Bronchial epithelial cell (primary cell): ENCODE data around the gene MTCP1. TPM values are rescaled to one million over a fixed set of nuclear protein-coding genes. Genes with fewer than 3 reads are reported as not detected.

ENCODE experiments used
- DNase-seq: peaks from one replicate; pipeline ENCODE4 v3.0.0-alpha.2; 2010; ENCODE audit warnings: low read depth
- FAIRE-seq: peaks from 2 replicates; lab custom pipeline; 2011; peaks lifted over from hg19 to GRCh38; lab: Jason Lieb, UNC
- H3K27me3 ChIP-seq: 2 replicates; pipeline ENCODE4 v1.5.1; 2011; ENCODE audit warnings: low read length; ENCODE audit not compliant: control insufficient read depth, insufficient read depth
- H3K36me3 ChIP-seq: 2 replicates; pipeline ENCODE4 v1.5.1; 2011; ENCODE audit warnings: low read length; ENCODE audit not compliant: control insufficient read depth, insufficient read depth
- H3K4me3 ChIP-seq: 2 replicates; pipeline ENCODE4 v1.5.1; 2011; ENCODE audit warnings: mild to moderate bottlenecking, low read depth, low read length, control low read depth
- total RNA-seq: library from RNA; depleted of rRNA; stranded (reverse); fragments of >200 nt; gene quantifications from 2 replicates; pipeline ENCODE4 v1.2.1, GENCODE V29; 2014
- TF ChIP-seq, protein P1 (sequence below): IDR thresholded peaks from 2 replicates; pipeline ENCODE4 v1.5.1; 2011; ENCODE audit warnings: mild to moderate bottlenecking, moderate library complexity, low read length, control low read depth, inconsistent platforms; ENCODE audit not compliant: insufficient read depth, severe bottlenecking

MTCP1 gene
- total RNA-seq, 1 donor from 2014 or later = 1.8 TPM

DNA sequence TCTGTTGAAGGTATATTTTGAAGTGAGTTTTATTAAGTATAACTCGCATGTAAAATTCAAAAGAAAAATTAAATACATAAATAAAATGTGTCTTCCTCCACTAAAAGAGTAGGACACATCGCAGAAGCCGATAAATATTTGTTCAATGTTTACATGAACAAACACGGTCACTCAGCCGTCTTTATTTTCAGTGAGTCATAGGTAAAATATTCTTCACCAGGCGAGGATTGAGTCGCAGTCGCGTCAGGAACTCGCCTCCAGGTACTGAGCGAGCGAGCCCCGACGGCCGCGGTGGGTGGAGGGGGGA is 44.6 kb downstream of the MTCP1 start:
- TF ChIP-seq, protein P1, sequence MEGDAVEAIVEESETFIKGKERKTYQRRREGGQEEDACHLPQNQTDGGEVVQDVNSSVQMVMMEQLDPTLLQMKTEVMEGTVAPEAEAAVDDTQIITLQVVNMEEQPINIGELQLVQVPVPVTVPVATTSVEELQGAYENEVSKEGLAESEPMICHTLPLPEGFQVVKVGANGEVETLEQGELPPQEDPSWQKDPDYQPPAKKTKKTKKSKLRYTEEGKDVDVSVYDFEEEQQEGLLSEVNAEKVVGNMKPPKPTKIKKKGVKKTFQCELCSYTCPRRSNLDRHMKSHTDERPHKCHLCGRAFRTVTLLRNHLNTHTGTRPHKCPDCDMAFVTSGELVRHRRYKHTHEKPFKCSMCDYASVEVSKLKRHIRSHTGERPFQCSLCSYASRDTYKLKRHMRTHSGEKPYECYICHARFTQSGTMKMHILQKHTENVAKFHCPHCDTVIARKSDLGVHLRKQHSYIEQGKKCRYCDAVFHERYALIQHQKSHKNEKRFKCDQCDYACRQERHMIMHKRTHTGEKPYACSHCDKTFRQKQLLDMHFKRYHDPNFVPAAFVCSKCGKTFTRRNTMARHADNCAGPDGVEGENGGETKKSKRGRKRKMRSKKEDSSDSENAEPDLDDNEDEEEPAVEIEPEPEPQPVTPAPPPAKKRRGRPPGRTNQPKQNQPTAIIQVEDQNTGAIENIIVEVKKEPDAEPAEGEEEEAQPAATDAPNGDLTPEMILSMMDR = no peak
- no peaks in the 10 kb centered on the region for H3K36me3 ChIP-seq
- H3K4me3 ChIP-seq = peak overlapping the region; percentile 47
- DNase-seq (no peak), FAIRE-seq (no peak)
- H3K27me3 ChIP-seq = no peaks in the 10 kb centered on the region

DNA sequence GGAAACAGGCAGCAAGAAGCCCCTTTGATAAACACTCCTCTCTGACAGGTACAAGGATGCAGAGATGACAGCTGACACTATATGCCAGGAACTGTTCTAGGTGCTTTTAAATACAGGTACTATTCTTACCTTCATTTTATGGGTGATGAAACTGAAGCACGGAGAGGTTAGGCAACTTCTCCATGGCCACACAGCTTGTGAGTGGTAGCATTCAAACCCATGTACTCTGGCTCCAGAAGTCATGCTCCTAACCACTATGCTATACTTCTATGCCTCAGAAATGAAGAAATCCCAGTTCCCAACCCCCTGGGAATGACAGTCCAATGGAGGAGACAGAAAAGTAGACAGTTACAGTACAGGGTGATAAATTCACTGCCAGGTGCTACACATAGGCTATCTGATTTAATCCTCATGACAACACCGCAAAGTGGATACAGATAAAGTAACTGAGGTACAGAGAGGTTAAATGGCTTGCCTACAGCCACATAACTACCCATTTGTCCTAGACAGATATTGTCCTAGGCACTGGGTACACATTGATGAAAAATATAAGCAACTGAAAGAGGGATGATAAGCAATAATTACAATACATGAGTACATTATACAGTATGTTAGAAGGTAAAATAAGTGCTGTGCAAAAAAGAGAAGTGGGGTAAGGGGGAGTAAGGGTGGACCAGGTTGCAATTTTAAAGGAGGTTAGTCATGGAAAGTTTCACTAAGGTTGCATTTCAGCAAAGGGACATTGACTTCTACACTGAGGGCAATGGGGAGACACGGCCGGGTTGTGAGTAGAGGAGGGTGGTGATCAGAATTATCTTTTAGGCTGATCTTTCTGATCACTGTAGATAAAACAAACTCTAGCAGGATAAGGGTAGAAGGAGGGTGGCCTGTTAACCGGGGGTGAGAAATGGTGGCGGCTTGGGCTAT is 46.8 kb downstream of the MTCP1 start:
- H3K4me3 ChIP-seq = no peak overlapping the region
- no peaks in the 10 kb centered on the region for H3K27me3 ChIP-seq
- no peak for DNase-seq
- no peaks in the 10 kb centered on the region for H3K36me3 ChIP-seq
- TF ChIP-seq, protein P1 = no peak
- FAIRE-seq = no peak

DNA sequence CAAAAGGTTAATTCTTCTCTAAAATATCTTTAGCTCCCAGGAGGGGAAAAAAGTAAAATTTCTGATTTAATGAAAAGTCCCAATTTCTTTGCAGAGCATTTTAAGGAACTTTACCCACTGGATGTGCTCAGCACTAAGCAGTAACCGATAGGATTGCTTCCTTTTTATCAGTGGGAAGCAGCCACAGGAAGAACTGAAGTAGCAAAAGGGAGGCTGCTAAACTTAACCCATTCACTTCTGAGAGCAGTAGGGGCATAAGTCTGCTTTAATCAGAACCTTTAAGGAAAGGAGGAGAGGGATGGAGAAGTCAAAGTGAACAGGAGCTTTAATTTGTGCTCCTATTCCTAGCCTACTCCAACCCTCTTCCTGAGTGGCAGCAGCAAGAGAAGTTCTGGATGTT is 48.4 kb downstream of the MTCP1 start, which contains the start of gene F8:
Gene F8, minus strand, starts transcription at position 139 of the 400 bp plus-strand sequence. CDS start 171 bp downstream, outside the sequence.
- TF ChIP-seq, protein P1 = no peak
- H3K36me3 ChIP-seq = no peaks in the 10 kb centered on the region
- no peak for DNase-seq
- H3K4me3 ChIP-seq = no peak within 1 kb of the TSS
- FAIRE-seq = no peak
- no peaks in the 10 kb centered on the region for H3K27me3 ChIP-seq

DNA sequence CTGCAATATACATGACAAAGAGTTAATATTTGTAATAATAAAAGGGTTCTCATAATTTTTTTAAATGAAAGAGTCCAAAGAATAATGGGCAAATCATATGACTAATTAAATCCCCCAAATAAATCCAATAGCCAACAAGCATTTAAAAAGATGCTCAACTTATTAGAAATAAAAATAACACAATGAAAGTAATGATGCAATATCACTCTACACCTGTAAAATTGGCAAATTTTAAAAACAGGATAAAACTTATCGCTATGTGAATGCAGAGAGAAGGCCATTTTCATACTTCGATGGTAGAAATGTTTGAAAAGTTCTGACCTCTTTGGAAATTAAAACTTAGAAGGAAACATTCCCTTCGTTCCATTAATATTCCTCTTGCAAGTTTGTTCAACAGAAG is 50.3 kb downstream of the MTCP1 start:
- FAIRE-seq (no peak), DNase-seq (no peak)
- H3K36me3 ChIP-seq = no peaks in the 10 kb centered on the region
- TF ChIP-seq, protein P1 = no peak
- H3K4me3 ChIP-seq = no peak overlapping the region
- no peaks in the 10 kb centered on the region for H3K27me3 ChIP-seq

Other genes starting within 250 kb of the MTCP1 start
- gene SMIM9, start 236.5 kb downstream of the MTCP1 start, total RNA-seq = not detected in 2 replicates
- 0.64 and 0.79 TPM in 2 replicates for gene F8A1, start 184.8 kb downstream of the MTCP1 start, total RNA-seq
- 0.26 and 0.64 TPM in 2 replicates for gene F8, start 48.4 kb downstream of the MTCP1 start, total RNA-seq
- gene FUNDC2, start 44.3 kb downstream of the MTCP1 start, total RNA-seq = 36.1 and 50.8 TPM in 2 replicates
- 6.8 and 16.1 TPM in 2 replicates for gene CMC4, start within 50 bp of the MTCP1 start, total RNA-seq
- 9.3 and 10.0 TPM in 2 replicates for gene BRCC3, start 372 bp upstream of the MTCP1 start, total RNA-seq
- 69.0 and 80.4 TPM in 2 replicates for gene VBP1, start 145.3 kb upstream of the MTCP1 start, total RNA-seq
- 0.26 and 2.6 TPM in 2 replicates for gene RAB39B, start 193.4 kb upstream of the MTCP1 start, total RNA-seq